GM21367 (cell line): Measurements from ENCODE around the gene PAGE4.

Experiments used
- ATAC-seq: cut with Tn5 transposase; IDR thresholded peaks from one replicate; pipeline ENCODE4 v1.9.1; 2021; ENCODE audit not compliant: unreplicated experiment

PAGE4 gene

GRCh38 chrX:49868739-49869138, 39.6 kb downstream of the PAGE4 start:
- ATAC-seq, result no peak

GRCh38 chrX:49876750-49877149, 47.6 kb downstream of the PAGE4 start:
- ATAC-seq, result no peak

GRCh38 chrX:49877397-49878101, 48.4 kb downstream of the PAGE4 start:
- ATAC-seq, result no peak

GRCh38 chrX:49878128-49878833, 49.2 kb downstream of the PAGE4 start:
- ATAC-seq, result no peak

GRCh38 chrX:49878834-49879655, 49.9 kb downstream of the PAGE4 start, which contains the start of gene USP27X:
Gene USP27X (plus strand): TSS chrX:49879484. CDS start chrX:49880308, 824 bp downstream.
- ATAC-seq, result peak; percentile 88

GRCh38 chrX:49879656-49880277, 50.7 kb downstream of the PAGE4 start:
- ATAC-seq, result no peak

GRCh38 chrX:49880668-49881067, 51.6 kb downstream of the PAGE4 start:
- no peak for ATAC-seq
